GM19043 (cell line): Measurements from ENCODE around the gene SNPH.

Source experiments
- ATAC-seq: cut with Tn5 transposase; IDR thresholded peaks from one replicate; pipeline ENCODE4 v1.9.1; 2021; ENCODE audit warnings: low read depth; ENCODE audit not compliant: unreplicated experiment

Gene SNPH

DNA sequence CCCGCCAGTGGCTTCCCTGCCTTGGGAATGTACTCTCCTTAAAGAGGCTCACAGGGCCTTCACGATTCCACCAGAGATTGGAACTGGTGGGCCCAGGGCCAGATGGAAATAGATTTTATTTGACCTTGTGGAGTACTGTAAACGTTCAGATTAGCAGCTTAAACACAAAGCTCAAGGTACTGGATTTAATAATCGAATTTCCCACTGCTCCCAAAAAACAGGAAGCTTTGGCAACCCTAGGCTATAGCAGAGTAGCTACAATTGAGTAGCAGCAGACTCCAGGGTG, 55.5 kb downstream of the SNPH start:
- ATAC-seq, result no peak

GRCh38 chr20:1322511-1323245, 56.6 kb downstream of the SNPH start:
- no peak for ATAC-seq

- ATAC-seq, result no peak
These were observed 57.2 kb downstream of the SNPH start for GRCh38 chr20:1323256-1323655.

DNA sequence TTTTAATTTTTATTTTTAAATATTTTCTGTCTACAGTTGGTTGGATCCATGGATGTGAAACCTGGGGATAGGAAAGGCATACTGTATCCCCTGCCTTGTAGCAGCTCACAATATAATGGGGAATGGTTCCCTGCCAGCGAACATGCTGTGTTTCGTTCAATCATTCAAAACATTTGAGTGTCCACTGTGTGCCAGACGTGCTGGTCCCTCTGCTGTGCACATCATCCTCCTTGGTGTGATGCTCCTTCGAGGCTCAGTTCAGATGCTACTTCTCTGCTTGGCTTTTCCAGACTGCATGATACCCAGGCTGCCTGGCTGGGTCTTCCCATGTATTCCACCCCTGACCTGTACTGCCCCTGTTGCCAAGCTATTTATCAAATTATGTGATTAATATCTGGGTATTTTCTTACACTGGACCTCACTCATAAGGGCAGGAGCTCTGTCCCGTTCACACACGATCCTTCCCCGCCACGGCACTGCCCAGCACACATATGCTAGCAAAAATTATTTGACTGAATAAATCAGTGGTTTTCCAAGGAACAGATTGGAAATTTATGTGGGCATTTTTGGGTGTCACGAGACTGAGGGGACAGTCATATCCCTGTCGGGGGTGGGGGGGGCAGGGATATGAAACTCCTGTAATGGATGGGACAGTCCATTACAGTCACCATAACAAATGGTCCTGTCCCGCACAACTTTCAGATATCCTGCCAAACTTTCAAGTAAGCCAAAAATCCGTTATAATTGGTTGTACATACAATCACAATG, 57.9 kb downstream of the SNPH start:
- ATAC-seq, result no peak

DNA sequence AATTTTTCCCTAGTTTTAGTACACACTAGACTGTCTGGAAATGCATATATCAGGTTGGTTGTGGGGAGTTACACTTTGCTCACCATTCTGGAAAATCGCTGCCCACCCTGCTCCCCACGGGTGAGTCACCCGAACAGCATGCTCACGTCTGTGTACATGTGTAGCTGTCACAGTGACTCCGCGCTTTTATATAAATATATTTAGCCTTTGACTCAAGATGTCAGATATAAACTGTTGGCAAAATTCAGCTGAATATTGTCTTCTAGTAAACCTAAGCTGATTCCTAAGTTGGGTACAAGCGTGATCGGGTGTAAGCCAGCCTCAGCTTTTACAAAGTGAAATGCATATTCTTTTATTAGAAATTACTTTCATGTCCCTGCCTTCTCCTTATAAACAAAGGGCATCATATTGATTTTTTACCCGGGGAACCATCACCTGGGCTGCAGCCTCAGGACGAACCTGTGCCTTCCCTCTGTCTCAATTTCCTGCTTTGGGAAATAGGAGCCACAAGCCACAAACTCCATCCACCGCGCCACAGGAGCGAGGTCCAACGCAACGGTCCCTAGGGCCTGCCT, 58.6 kb downstream of the SNPH start:
- no peak for ATAC-seq

DNA sequence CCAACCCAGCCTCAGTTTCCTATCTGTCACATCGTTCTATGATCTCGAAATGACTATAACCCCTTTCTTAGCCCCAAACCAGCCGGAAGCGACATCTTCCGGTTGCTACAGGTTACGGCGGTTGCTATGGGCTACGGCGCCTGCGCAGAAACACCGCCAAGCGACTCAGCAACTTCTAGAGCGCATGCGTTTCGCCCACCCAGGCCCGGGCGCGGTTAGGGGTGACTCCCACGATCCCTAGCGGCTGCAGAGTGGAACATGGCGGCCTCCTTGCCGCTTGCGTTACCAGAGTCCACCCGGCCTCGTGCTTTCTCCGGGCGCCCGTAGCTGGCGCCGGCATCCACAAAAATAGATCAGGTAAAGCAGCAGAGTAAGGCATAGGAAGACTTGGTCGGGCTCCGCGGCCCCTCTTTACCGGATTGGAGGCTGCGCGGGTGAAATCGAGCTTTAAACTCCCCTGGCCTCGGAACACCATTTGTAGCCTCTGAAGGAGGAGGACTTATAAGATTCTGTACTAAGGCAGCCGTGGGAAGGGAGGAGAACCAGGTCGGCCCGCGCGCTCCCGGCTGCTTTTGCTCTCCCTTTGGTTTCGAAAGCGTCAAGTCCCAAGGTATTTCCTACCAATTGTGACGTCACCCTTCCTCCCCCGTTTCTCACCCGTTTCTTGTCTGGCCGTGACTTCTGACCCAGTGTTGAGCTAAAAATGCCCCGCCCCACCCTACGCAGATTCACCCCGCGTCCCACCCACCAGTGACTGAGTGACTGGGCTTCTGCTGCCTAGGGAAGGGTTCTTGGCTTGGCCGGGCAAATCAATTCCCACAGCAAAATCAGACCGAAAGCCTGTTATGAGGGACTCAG, 59.3 kb downstream of the SNPH start:
- peak; percentile 92 for ATAC-seq

- no peak for ATAC-seq
These were observed 60.2 kb downstream of the SNPH start for GRCh38 chr20:1326031-1326930.

DNA sequence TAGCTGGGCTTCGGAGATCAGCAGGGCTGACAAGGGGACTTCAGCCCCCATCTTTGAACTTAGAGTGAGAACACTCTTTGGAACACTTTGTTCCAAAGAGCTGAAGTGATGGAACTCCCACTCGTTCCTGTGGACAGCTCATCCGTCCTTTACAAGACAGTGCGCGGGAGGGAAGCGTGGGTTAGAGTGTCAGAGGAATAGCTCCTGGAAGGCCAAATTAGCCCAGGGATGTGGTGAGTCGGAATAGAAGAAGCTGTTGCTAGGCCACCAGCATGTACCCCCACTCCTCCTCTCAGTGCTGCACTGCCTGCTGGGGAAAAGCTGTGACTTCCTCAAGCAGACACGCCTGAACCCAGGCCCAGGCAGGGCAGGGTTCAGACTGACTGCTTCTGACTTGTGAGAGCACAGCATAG, 61.2 kb downstream of the SNPH start:
- ATAC-seq, result no peak

DNA sequence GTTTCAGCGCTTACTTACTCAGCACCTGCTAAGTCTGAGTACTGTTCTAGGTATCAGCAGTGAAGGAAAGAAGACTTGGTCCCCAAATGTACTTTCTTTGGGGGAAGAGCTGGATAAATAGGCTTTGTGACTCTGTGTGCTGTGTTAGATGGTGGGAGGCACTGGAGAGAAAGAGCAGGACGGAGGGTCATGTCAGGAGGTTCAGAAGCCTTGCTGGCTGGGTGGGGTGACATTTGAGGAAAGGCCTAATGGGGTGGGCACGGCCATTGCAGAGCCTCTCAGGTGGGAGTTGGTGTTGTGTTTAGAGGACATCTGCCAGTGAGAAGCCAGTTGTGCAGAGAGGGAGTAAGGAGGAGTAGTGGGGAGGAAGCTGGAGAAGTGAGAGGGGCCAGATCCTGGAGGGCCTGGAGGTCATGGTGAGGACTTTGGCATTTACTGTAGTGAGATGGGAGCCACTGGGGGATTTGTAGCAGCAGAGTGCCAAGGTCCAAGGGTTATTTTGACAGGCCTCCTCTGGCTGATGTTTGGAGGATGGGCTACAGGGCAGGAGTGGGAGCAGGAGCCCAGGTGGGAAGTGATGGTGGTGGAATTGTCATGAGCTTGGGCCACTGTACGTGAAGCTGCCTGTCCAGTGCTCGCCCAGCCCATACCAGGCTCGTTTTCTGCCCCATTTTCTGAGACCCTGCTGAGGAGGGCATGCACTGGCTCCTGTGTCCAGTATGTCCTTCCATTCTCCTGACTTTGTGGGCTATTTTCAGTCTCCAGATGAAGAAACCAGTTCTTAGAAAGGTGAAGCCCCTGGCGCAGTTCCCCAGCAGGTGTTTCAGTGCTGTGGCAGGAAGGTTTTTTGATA, 62.0 kb downstream of the SNPH start:
- ATAC-seq, result no peak

DNA sequence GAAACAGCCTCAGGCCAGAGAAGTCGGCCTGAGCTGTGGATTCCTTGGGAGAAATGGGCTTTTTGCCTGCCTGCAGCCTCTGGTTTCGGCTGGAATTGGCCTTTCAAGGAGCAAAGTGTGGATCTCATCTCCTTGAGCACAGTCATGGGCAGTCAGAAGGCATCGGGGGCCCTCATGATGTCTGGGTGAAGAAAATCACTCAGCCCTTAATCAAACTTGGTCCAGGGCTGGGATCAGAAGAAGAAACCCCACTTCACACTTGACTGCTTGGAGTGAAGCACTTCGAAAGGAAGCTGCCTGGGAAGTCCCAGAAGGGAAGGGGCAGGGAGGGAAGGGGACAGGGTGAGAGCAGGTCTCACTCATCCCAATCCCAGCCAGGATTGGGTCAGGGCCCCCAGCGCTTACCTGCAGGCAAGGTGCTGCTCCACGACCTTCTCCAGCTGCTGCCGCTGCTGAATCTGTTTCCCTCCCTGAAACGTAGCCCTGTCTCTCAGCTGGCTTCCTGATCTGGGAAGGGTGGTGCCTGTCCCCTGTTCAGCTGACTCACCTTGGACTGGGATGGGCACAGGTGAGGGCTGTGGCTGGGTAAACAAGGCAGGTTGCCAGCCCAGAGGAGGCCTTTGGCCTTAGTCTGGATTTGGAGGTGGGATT, 62.7 kb downstream of the SNPH start, which contains the start of gene SDCBP2:
SDCBP2 (minus strand) TSS at position 460 of the 651 bp plus-strand sequence. CDS start 8,723 bp downstream, outside the sequence.
- ATAC-seq, result no peak

DNA sequence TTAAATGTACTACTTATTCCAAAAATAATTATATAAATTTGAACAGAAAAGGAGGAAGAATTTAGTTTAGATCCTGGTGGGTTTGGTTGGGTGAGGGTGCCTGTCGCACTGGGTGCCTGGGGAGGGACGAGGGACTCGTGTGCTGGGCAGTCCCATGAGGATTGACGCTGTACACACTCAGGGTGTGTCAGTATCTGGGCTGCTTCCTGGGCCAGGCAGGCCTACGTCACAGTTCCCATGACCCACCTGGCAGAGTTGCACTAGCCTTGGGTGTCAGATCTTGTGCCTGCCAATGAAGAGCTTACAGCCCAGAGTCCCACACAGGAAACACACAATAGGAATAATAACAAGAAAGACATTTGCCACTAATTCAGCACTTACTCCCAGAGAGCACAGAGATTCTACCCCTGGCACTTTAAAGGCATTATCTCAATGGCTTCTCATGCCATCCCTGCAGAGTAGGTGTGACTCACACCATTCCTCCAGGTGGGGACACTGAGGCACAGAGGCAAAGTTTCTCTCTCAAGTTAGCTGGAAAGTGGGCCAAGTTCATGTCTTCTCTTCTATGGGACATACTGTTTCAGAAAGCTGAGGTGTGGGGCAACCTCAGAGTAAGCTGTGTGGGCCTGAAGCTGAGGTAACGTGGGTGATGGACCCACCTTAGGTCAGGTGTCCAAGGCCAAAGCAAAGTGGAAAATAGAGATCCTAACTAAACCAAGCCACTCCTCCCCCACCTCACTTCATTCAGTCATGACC, 64.2 kb downstream of the SNPH start:
- ATAC-seq, result peak; percentile 42

DNA sequence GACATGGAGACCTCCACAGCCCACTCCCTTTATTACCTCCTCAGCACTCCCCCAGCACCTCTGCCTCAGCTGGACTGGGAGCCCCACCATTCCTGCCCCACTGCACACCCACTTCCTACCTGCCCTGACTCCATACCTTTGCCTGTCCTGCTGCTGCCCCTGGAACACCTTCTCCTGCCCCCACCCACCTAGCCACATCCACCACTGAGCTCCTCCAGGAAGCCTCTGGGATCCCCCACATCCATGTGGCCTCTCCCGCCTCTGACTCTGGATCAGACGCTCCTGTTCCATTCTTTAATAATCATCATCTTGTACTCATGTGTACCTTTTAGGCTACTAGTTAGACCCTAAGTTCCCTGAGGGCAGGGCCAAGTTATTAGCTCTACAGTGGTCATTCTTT, 65.0 kb downstream of the SNPH start:
- ATAC-seq, result no peak

DNA sequence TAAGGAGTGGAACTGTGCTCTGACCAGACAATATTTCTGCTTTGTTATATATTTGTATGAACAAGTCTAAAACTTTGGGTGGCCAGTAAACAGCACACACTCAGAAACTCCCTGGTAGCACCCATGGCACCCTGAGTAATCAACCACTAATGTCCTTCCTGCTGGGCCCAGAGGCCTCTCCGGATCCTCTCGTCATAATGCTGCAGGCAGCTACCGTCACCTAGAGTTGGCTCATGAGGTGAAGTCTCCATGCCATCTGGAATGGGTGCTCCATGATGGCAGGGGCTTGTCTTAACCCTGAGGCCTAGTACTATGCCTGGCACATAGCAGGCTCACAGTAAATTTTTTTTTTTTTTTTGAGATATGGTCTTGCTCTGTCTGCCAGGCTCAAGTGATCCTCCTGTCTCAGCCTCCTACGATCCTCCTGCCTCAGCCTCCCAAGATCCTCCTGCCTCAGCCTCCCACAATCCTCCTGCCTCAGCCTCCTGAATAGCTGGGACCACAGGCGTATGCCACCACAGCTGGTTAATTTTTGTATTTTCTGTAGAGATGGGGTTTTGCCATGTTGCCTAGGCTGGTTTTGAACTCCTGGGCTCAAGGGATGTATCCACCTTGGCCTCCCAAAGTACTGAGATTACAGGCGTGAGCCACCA, 65.8 kb downstream of the SNPH start:
- no peak for ATAC-seq

- ATAC-seq, result no peak
These were observed 66.7 kb downstream of the SNPH start for GRCh38 chr20:1332749-1333300.

DNA sequence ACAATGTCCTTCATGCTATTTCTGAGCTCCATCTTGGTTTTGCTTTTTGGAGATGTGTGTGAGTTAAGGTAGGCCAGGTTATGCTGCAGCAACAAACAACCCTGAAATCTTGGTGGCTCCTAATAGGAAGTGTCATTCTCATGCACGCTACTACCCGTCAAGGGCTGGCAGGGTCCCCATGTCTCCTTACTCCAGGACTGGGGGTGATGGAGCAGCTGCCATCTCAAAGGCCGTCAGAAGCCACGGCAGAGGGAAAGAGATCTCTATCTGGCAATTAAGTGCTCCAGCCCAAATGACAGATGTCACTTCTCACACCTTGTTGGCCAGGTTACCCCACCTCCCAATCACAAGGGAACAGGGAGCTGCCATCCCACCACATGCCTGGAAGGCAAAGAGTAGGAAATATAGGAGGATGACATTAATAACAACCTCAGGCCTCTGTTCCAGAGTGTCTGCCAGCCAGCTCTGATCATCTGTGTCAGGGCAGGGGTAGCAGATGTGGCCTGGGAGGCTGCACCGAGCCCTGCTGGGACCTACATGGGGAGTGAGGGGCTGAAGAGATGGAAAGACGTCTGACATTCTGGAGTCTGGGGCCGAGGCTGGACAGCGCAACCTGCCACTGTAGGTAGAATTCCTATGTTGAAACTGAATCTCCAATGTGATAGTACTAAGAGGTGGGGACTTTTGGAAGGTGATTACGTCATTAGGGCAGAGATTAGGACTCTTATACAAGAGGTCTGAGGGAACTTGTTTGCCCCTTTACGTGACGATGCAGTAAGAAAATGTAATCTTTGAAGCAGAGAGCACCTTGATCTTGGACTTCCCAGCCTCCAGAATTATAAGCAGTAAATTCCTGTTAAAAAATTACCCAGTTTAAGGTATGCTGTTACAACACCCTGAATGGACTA, 67.6 kb downstream of the SNPH start:
- no peak for ATAC-seq

DNA sequence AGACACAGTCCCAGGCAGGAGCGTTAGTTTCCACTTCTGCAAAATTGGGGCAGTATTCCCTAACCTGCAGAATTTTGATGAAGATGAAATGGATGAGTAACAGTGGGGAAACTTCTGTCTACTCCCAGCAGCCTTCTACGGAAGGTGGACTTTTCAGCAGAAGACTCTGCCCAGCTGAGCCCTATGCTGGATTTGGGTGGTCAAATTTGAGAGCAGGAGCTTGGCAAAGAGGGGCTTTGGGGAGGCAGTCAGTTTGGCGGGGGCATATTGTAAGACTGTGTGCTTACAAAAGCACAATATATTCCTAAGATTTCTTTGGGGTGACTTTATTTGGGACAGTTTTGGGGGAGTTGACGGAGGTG, 68.3 kb downstream of the SNPH start:
- ATAC-seq, result no peak
